Measurements from ENCODE around the gene VSTM2L. TPM values are rescaled to one million over a fixed set of nuclear protein-coding genes. Genes with fewer than 3 reads are reported as not detected.

The VSTM2L gene
- total and polyA plus RNA-seq, 9 of the 15 experiments (the other 6 are each of a cell fraction or from before 2014, with no cell fraction given) = not detected

GRCh38 chr20:37880726-37881591 lies 22.0 kb upstream of the VSTM2L start (continued):
- TF ChIP-seq PBX2 (CRISPR knock-in tag; IDR thresholded peaks at IDR 0.05; ENCODE audit: low read depth) (no peak), PBX2 (tag; conservative IDR thresholded peaks at IDR 0.05; ENCODE audit: low read depth) (peak; percentile 75), ZC3H4 (CRISPR knock-in tag; IDR thresholded peaks at IDR 0.05; ENCODE audit: borderline replicate concordance) (no peak), ATF2 (CRISPR knock-in tag; IDR thresholded peaks at IDR 0.05) (no peak), ETV6 (IDR thresholded peaks at IDR 0.05; ENCODE audit: borderline replicate concordance in 1 of 2, low read depth in 2 of 2, low read length in 1 of 2) (no peak), ETV6 (CRISPR knock-in tag; IDR thresholded peaks at IDR 0.05; ENCODE audit: borderline replicate concordance) (no peak), ZBTB49 (CRISPR knock-in tag; IDR thresholded peaks at IDR 0.05; ENCODE audit: borderline replicate concordance) (no peak), FIP1L1 (IDR thresholded peaks at IDR 0.05; ENCODE audit: low read depth, low read length, poor library complexity, severe bottlenecking) (no peak), ASH1L (IDR thresholded peaks at IDR 0.05; ENCODE audit: borderline replicate concordance, low read depth, partially characterized antibody) (no peak), ZBTB1 (CRISPR knock-in tag; IDR thresholded peaks at IDR 0.05; ENCODE audit: borderline replicate concordance, low read depth) (no peak), NFIX (CRISPR knock-in tag; IDR thresholded peaks at IDR 0.05; ENCODE audit: low read depth) (peak; percentile 85), TCFL5 (CRISPR knock-in tag; conservative IDR thresholded peaks at IDR 0.05) (no peak), ZNF583 (CRISPR knock-in tag; IDR thresholded peaks at IDR 0.05) (no peak), THAP12 (CRISPR knock-in tag; IDR thresholded peaks at IDR 0.05) (no peak), ATF1 (CRISPR knock-in tag; IDR thresholded peaks at IDR 0.05) (no peak), ATF1 (tag; IDR thresholded peaks at IDR 0.05) (0 out of 2 replicates have a peak, but pooled peaks have one; percentile 32), ETS2 (tag; IDR thresholded peaks at IDR 0.05; ENCODE audit: borderline replicate concordance, poor library complexity, severe bottlenecking) (no peak), FOXA3 (CRISPR knock-in tag; conservative IDR thresholded peaks at IDR 0.05 in 1 of 2, IDR thresholded peaks at IDR 0.05 in 1 of 2) (no peak)

All from K562 (cell line).